Smooth muscle cell (in vitro differentiated cells): Measurements from ENCODE around the gene SLC24A3. TPM values are rescaled to one million over a fixed set of nuclear protein-coding genes. Genes with fewer than 3 reads are reported as not detected.

Source experiments
- DNase-seq: peaks from one replicate; lab custom pipeline; 2025; ENCODE audit not compliant: unreplicated experiment; lab: John Stamatoyannopoulos, UW
- H2AFZ ChIP-seq: fragments of 200-600 bp; sonication (generic); 2 replicates; pipeline ENCODE4 v1.6.0; 2016; ENCODE audit warnings: antibody characterized with exemption, low read depth, mild to moderate bottlenecking
- H3F3A ChIP-seq: fragments of 200-600 bp; sonication (generic); 2 replicates; pipeline ENCODE4 v1.6.0; 2017; ENCODE audit warnings: antibody characterized with exemption, low read depth
- H3K27ac ChIP-seq: fragments of 200-600 bp; sonication (generic); 2 replicates; pipeline ENCODE4 v1.5.1; 2016; ENCODE audit warnings: low read depth, mild to moderate bottlenecking
- H3K27me3 ChIP-seq: fragments of 200-600 bp; sonication (generic); 2 replicates; pipeline ENCODE4 v1.6.1; 2016; ENCODE audit warnings: low read depth, mild to moderate bottlenecking
- H3K36me3 ChIP-seq: fragments of 200-600 bp; sonication (generic); 2 replicates; pipeline ENCODE4 v1.5.1; 2016; ENCODE audit warnings: low read depth
- H3K4me1 ChIP-seq: fragments of 200-600 bp; sonication (generic); 2 replicates; pipeline ENCODE4 v1.5.1; 2016; ENCODE audit warnings: low read depth
- H3K4me2 ChIP-seq: fragments of 200-600 bp; sonication (generic); 2 replicates; pipeline ENCODE4 v1.6.0; 2016; ENCODE audit warnings: mild to moderate bottlenecking
- H3K4me3 ChIP-seq: fragments of 200-600 bp; sonication (generic); 2 replicates; pipeline ENCODE4 v1.5.1; 2016; ENCODE audit warnings: mild to moderate bottlenecking
- H3K79me2 ChIP-seq: fragments of 200-600 bp; sonication (generic); 2 replicates; pipeline ENCODE4 v1.6.0; 2016; ENCODE audit warnings: low read depth, mild to moderate bottlenecking
- H3K9ac ChIP-seq: fragments of 200-600 bp; sonication (generic); 2 replicates; pipeline ENCODE4 v1.6.0; 2016; ENCODE audit warnings: low read depth
- H3K9me3 ChIP-seq: fragments of 200-600 bp; sonication (generic); replicated peaks from 2 replicates; pipeline ENCODE4 v1.5.1; 2016; ENCODE audit warnings: low read depth
- H4K20me1 ChIP-seq: fragments of 200-600 bp; sonication (generic); 2 replicates; pipeline ENCODE4 v1.6.0; 2016; ENCODE audit warnings: low read depth
- CTCF ChIP-seq: fragments of 200-600 bp; sonication (generic); IDR thresholded peaks from 2 replicates; pipeline ENCODE4 v1.5.1; 2017; ENCODE audit warnings: borderline replicate concordance, mild to moderate bottlenecking, antibody characterized with exemption; ENCODE audit not compliant: insufficient read depth, poor library complexity, severe bottlenecking
- WGBS: methylation state at CpG from one replicate; pipeline ENCODE4 v1.1.7; 2016; ENCODE audit warnings: low lambda C conversion rate; 5-methylcytosine and 5-hydroxymethylcytosine counted together
- polyA plus RNA-seq: library from polyadenylated mRNA; unstranded; fragments of >200 nt; fragmentation: Nextera tagmentation; extraction: Ambion mirVana; gene quantifications from 2 replicates; pipeline ENCODE4 v1.2.1, GENCODE V29; 2016
- total RNA-seq: library from RNA; depleted of rRNA; stranded (reverse); fragments of >200 nt; gene quantifications from 2 replicates; pipeline ENCODE4 v1.2.3, GENCODE V29; 2014

Gene SLC24A3
- total and polyA plus RNA-seq, 2 experiments from 2014 or later: 2.5 to 3.2 TPM

- no peak overlapping the region for H3K4me2 ChIP-seq
- H3F3A ChIP-seq: no peaks in the 10 kb centered on the region
- 48% methylated on average over 1 of the region's 1 CpG for WGBS
- DNase-seq: no peak
- no peak for TF ChIP-seq CTCF
- no peaks in the 10 kb centered on the region for H3K27me3 ChIP-seq
- no peaks in the 10 kb centered on the region for H3K79me2 ChIP-seq
- no peak overlapping the region for H3K27ac ChIP-seq
- no peak overlapping the region for H3K9ac ChIP-seq
- no peaks in the 10 kb centered on the region for H3K9me3 ChIP-seq
- no peak overlapping the region for H3K4me3 ChIP-seq
- peaks cover 3% of the 10 kb centered on the region for H3K4me1 ChIP-seq
- no peak overlapping the region for H2AFZ ChIP-seq
- H3K36me3 ChIP-seq: no peaks in the 10 kb centered on the region
- H4K20me1 ChIP-seq: no peaks in the 10 kb centered on the region
Measured at GRCh38 chr20:19557291-19557690, 344.8 kb downstream of the SLC24A3 start.

GRCh38 chr20:19560881-19561480 is 348.5 kb downstream of the SLC24A3 start:
- Histone ChIP-seq H3K4me2 (no peak overlapping the region), H3K27me3 (no peaks in the 10 kb centered on the region), H3K4me1 (no peaks in the 10 kb centered on the region), H3K4me3 (no peak overlapping the region), H3K27ac (no peak overlapping the region), H4K20me1 (no peaks in the 10 kb centered on the region), H3K79me2 (no peaks in the 10 kb centered on the region), H2AFZ (no peak overlapping the region), H3K9me3 (no peaks in the 10 kb centered on the region), H3K9ac (no peak overlapping the region), H3K36me3 (no peaks in the 10 kb centered on the region), H3F3A (no peaks in the 10 kb centered on the region)
- TF ChIP-seq CTCF: no peak
- DNase-seq: no peak
- WGBS: 57% methylated on average over 8 of the region's 8 CpGs

GRCh38 chr20:19562426-19562825 is 350.0 kb downstream of the SLC24A3 start:
- Histone ChIP-seq H3K4me1 (no peaks in the 10 kb centered on the region), H3K4me2 (no peak overlapping the region), H4K20me1 (no peaks in the 10 kb centered on the region), H3K9ac (no peak overlapping the region), H3F3A (no peaks in the 10 kb centered on the region), H2AFZ (no peak overlapping the region), H3K9me3 (no peaks in the 10 kb centered on the region), H3K4me3 (no peak overlapping the region), H3K27ac (no peak overlapping the region), H3K79me2 (no peaks in the 10 kb centered on the region), H3K27me3 (no peaks in the 10 kb centered on the region), H3K36me3 (no peaks in the 10 kb centered on the region)
- no peak for TF ChIP-seq CTCF
- DNase-seq: no peak
- 88% methylated on average over 4 of the region's 4 CpGs for WGBS

GRCh38 chr20:19564261-19564660 is 351.8 kb downstream of the SLC24A3 start:
- Histone ChIP-seq H3K36me3 (no peaks in the 10 kb centered on the region), H3K79me2 (no peaks in the 10 kb centered on the region), H3K9me3 (no peaks in the 10 kb centered on the region), H4K20me1 (no peaks in the 10 kb centered on the region), H3K4me3 (no peak overlapping the region), H2AFZ (no peak overlapping the region), H3K27ac (no peak overlapping the region), H3K4me2 (no peak overlapping the region), H3F3A (no peaks in the 10 kb centered on the region), H3K4me1 (no peaks in the 10 kb centered on the region), H3K27me3 (no peaks in the 10 kb centered on the region), H3K9ac (no peak overlapping the region)
- DNase-seq: no peak
- TF ChIP-seq CTCF: no peak
- WGBS: 98% methylated on average over 3 of the region's 3 CpGs
